Gastrocnemius medialis (tissue), 4 donors: Measurements from ENCODE around the gene WNT11.

ENCODE experiments used
- POLR2A ChIP-seq, 2 donors: fragments of 450-650 bp; IDR thresholded peaks; one replicate each; pipeline ENCODE4 v1.6.1; 2017; ENCODE audit warnings: antibody characterized with exemption in 2 of 2, mild to moderate bottlenecking in 2 of 2, moderate library complexity in 2 of 2
- TF ChIP-seq, protein P1 (sequence below), 5 experiments: fragments of 450-650 bp in 3 of 5; fragments of 200-600 bp in 2 of 5; sonication (generic) in 2 of 5; IDR thresholded peaks in 4 of 5; conservative IDR thresholded peaks in 1 of 5; 1 replicate in 4 of 5; 2 replicates in 1 of 5; pipeline ENCODE4 v1.5.1; 2016 to 2019; ENCODE audit warnings: antibody characterized with exemption in 5 of 5, mild to moderate bottlenecking in 3 of 5, moderate library complexity in 3 of 5

DNA sequence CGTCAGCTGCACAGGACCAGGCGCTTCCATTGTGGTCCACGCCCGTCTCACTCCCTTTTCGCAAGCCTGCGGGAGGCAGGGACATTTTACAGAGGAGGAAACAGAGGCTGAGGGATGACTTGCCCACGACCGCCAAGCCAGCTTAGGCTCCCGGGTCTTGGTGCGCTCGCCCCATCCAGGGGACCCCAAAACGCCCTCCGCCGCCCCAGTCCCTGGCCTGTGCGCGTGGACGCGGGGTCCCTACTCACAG, 300 bp downstream of the WNT11 start:
- TF ChIP-seq, protein P1, sequence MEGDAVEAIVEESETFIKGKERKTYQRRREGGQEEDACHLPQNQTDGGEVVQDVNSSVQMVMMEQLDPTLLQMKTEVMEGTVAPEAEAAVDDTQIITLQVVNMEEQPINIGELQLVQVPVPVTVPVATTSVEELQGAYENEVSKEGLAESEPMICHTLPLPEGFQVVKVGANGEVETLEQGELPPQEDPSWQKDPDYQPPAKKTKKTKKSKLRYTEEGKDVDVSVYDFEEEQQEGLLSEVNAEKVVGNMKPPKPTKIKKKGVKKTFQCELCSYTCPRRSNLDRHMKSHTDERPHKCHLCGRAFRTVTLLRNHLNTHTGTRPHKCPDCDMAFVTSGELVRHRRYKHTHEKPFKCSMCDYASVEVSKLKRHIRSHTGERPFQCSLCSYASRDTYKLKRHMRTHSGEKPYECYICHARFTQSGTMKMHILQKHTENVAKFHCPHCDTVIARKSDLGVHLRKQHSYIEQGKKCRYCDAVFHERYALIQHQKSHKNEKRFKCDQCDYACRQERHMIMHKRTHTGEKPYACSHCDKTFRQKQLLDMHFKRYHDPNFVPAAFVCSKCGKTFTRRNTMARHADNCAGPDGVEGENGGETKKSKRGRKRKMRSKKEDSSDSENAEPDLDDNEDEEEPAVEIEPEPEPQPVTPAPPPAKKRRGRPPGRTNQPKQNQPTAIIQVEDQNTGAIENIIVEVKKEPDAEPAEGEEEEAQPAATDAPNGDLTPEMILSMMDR (IDR thresholded peaks at IDR 0.05 in 4 of 5, conservative IDR thresholded peaks at IDR 0.05 in 1 of 5): no peak
- no peak for TF ChIP-seq POLR2A (IDR thresholded peaks at IDR 0.05)
